Liver (tissue), 3 donors: ENCODE data around the gene PARD3.

Experiments
- ATF3 ChIP-seq: IDR thresholded peaks from 2 replicates; pipeline ENCODE4 v1.6.1; 2016; ENCODE audit warnings: antibody characterized with exemption
- CTCF ChIP-seq: fragments of 150-350 bp; IDR thresholded peaks from 2 replicates; pipeline ENCODE4 v1.5.1; 2017; ENCODE audit warnings: improper control_type of control experiment, low read depth, low read length; ENCODE audit not compliant: missing input control
- REST ChIP-seq: IDR thresholded peaks from 2 replicates; pipeline ENCODE4 v1.6.1; 2016; ENCODE audit warnings: antibody characterized with exemption, mild to moderate bottlenecking
- donor health status: healthy.
- donor health status: healthy.

GRCh38 chr10:34467902-34468301, 347.2 kb downstream of the PARD3 start:
- TF ChIP-seq CTCF: no peak
- no peak for TF ChIP-seq REST
- no peak for TF ChIP-seq ATF3
